K562 (cell line): ENCODE measurements around the gene LAMA4. TPM values are rescaled to one million over a fixed set of nuclear protein-coding genes. Genes with fewer than 3 reads are reported as not detected.

Source experiments
- ATAC-seq: fragments of 200-7000 bp; cut with Tn5 transposase; 3 replicates; pipeline ENCODE4 v1.9.1; 2020; ENCODE audit warnings: moderate library complexity
- BruUV-seq: library from RNA; stranded (reverse); fragments of 400-500 nt; replicated peaks from 2 replicates; lab custom pipeline; 2021; lab: Mats Ljungman, UMichigan
- CTCF ChIA-PET: fragments of 300-600 bp; formaldehyde crosslinking; extraction: SDS; loops from one replicate; lab custom pipeline; 2021; ENCODE audit warnings: low intra/inter-chr PET ratio; lab: Yijun Ruan, JAX
- POLR2A ChIA-PET: fragments of 300-600, 350-650 bp; sonication (Branson Sonifier 250); formaldehyde crosslinking; extraction: SDS; loops from one replicate; lab custom pipeline; 2021; ENCODE audit warnings: antibody characterized with exemption, inconsistent platforms; lab: Yijun Ruan, JAX
- DNase-seq, 4 experiments: peaks; one replicate each; pipeline versions ENCODE4 v3.0.0 to v3.0.0-alpha.2; 2011 to 2018; ENCODE audit warnings: low spot score in 3 of 4, mixed read lengths in 3 of 4; ENCODE audit errors: extremely low read depth in 1 of 4
- FAIRE-seq: peaks from 2 replicates; lab custom pipeline; 2011; peaks lifted over from hg19 to GRCh38; lab: Jason Lieb, UNC
- H2AFZ ChIP-seq: 2 replicates; pipeline ENCODE4 v1.6.0; 2011; ENCODE audit warnings: low read depth, low read length, control low read depth, inconsistent platforms
- H3K27ac ChIP-seq: fragments of 200-600 bp; 3 replicates; pipeline ENCODE4 v1.8.0; 2011; ENCODE audit warnings: low read depth, mild to moderate bottlenecking, control low read depth, inconsistent platforms, low read length, moderate library complexity, mixed read lengths; ENCODE audit errors: extremely low read depth
- H3K27me3 ChIP-seq, 2 experiments: fragments of 300-600 bp in 1 of 2; 2 replicates in 1 of 2; 3 replicates in 1 of 2; pipeline versions ENCODE4 v1.6.0 to v1.8.0; 2011; ENCODE audit warnings: inconsistent platforms in 2 of 2, low read length in 2 of 2, mild to moderate bottlenecking in 1 of 2, mixed read lengths in 1 of 2, moderate library complexity in 1 of 2; ENCODE audit not compliant: control insufficient read depth in 2 of 2, insufficient read depth in 2 of 2
- H3K36me3 ChIP-seq: fragments of 300-600 bp; 3 replicates; pipeline ENCODE4 v1.8.0; 2011; ENCODE audit warnings: mild to moderate bottlenecking, low read length, inconsistent platforms; ENCODE audit not compliant: control insufficient read depth, insufficient read depth
- H3K4me1 ChIP-seq, 2 experiments: fragments of 200-600 bp in 1 of 2; replicated peaks in 1 of 2; 2 replicates in 1 of 2; 3 replicates in 1 of 2; pipeline versions ENCODE4 v1.5.1 to v1.8.0; 2011; ENCODE audit warnings: inconsistent platforms in 2 of 2, low read length in 2 of 2, mild to moderate bottlenecking in 1 of 2, mixed read lengths in 1 of 2, moderate library complexity in 1 of 2; ENCODE audit not compliant: control insufficient read depth in 2 of 2, insufficient read depth in 2 of 2
- H3K4me2 ChIP-seq: 2 replicates; pipeline ENCODE4 v1.6.1; 2011; ENCODE audit warnings: low read length, control low read depth, inconsistent platforms, mixed read lengths; ENCODE audit not compliant: insufficient read depth
- H3K4me3 ChIP-seq: fragments of 200-600 bp; sonication (generic), shearing (Covaris generic); 2 replicates; pipeline ENCODE4 v1.5.1; 2016; ENCODE audit warnings: control low read depth, inconsistent platforms
- H3K79me2 ChIP-seq: fragments of 200-600 bp; 3 replicates; pipeline ENCODE4 v1.8.0; 2011; ENCODE audit warnings: low read length, inconsistent platforms; ENCODE audit not compliant: control insufficient read depth, insufficient read depth
- H3K9ac ChIP-seq, 2 experiments: 2 replicates each; pipeline versions ENCODE4 v1.6.0 to v1.6.1; 2011; ENCODE audit warnings: low read depth in 2 of 2, low read length in 2 of 2, control low read depth in 1 of 2, inconsistent platforms in 1 of 2, mild to moderate bottlenecking in 1 of 2, mixed read lengths in 1 of 2; ENCODE audit not compliant: insufficient read depth in 1 of 2
- H3K9me1 ChIP-seq: one replicate; pipeline ENCODE4 v1.6.0; 2011; ENCODE audit warnings: inconsistent platforms, mild to moderate bottlenecking, low read length, moderate library complexity; ENCODE audit not compliant: control insufficient read depth, insufficient read depth
- H3K9me3 ChIP-seq: replicated peaks from 2 replicates; pipeline ENCODE4 v1.5.1; 2011; ENCODE audit warnings: low read depth, low read length, inconsistent platforms; ENCODE audit not compliant: control insufficient read depth, insufficient read depth
- H4K20me1 ChIP-seq: replicated peaks from 2 replicates; pipeline ENCODE4 v1.6.1; 2011; ENCODE audit warnings: low read length, inconsistent platforms, mixed read lengths; ENCODE audit not compliant: control insufficient read depth, insufficient read depth
- ATF7 ChIP-seq: fragments of 450-650 bp; IDR thresholded peaks from 2 replicates; pipeline ENCODE4 v1.7.1; 2014; ENCODE audit warnings: mild to moderate bottlenecking, moderate library complexity
- CREBBP ChIP-seq: IDR thresholded peaks from one replicate; pipeline ENCODE4 v1.6.1; 2012; ENCODE audit warnings: low read depth, mild to moderate bottlenecking, control low read depth, inconsistent platforms, low read length
- DDX20 ChIP-seq: fragments of 450-650 bp; IDR thresholded peaks from 2 replicates; pipeline ENCODE4 v1.6.1; 2016; ENCODE audit warnings: missing genetic modification characterization, low read depth, mild to moderate bottlenecking, missing compliant biosample characterization, moderate library complexity
- DEAF1 ChIP-seq: fragments of 450-650 bp; formaldehyde crosslinking; IDR thresholded peaks from 2 replicates; pipeline ENCODE4 v1.4.0; 2020; ENCODE audit warnings: mild to moderate bottlenecking, moderate library complexity
- EWSR1 ChIP-seq: fragments of 450-650 bp; IDR thresholded peaks from 2 replicates; pipeline ENCODE4 v1.6.1; 2018; ENCODE audit warnings: borderline replicate concordance, mild to moderate bottlenecking, low read depth, moderate library complexity; ENCODE audit not compliant: partially characterized antibody
- FIP1L1 ChIP-seq: fragments of 200-400 bp; formaldehyde crosslinking; IDR thresholded peaks from 2 replicates; pipeline ENCODE4 v1.6.1; 2018; ENCODE audit warnings: mild to moderate bottlenecking, low read depth, low read length; ENCODE audit not compliant: poor library complexity, severe bottlenecking
- HNRNPL ChIP-seq: fragments of 200-400 bp; formaldehyde crosslinking; IDR thresholded peaks from 2 replicates; pipeline ENCODE4 v1.6.1; 2017; ENCODE audit warnings: low read depth, mild to moderate bottlenecking, low read length
- TFAP4 ChIP-seq: sonication (generic); formaldehyde crosslinking; IDR thresholded peaks from 2 replicates; pipeline ENCODE4 v1.8.0; 2022; ENCODE audit warnings: missing genetic modification reagents, mild to moderate bottlenecking, moderate library complexity, borderline replicate concordance
- ZBTB12 ChIP-seq: fragments of 250-450 bp; sonication (Bioruptor Pico); IDR thresholded peaks from 2 replicates; pipeline ENCODE4 v1.4.0; 2020
- WGBS: fragments of 100-300 bp; shearing (Covaris generic); methylation state at CpG from one replicate; pipeline ENCODE4 v1.1.6; 2016; ENCODE audit warnings: low coverage, mixed read lengths; ENCODE audit not compliant: insufficient coverage; ENCODE audit errors: missing lambda C conversion rate; 5-methylcytosine and 5-hydroxymethylcytosine counted together
- in situ Hi-C: fragments of 300-500 bp; cut with MboI; formaldehyde crosslinking; loops from 4 replicates; pipeline ENCODE4 v1.15.0; 2018; ENCODE audit warnings: inconsistent platforms, mixed read lengths
- intact Hi-C: fragments of 100-400 bp; cut with micrococcal nuclease; formaldehyde crosslinking; loops from 2 replicates; pipeline ENCODE4 v1.14.2; 2022
- polyA plus RNA-seq, 8 experiments: library from polyadenylated mRNA; depleted of rRNA in 4 of 8; stranded (reverse) in 5 of 8; unstranded in 3 of 8; fragments of >200 nt; fragmentation: Nextera tagmentation in 2 of 8; fragmentation: Illumina TruSeq in 1 of 8; extraction: Ambion mirVana in 2 of 8; extraction: Trizol in 1 of 8; gene quantifications; 2 replicates each; pipeline versions ENCODE4 v1.2.1 to v1.2.3, GENCODE V29; 2011 to 2014; ENCODE audit warnings: inconsistent platforms in 1 of 8, missing spikeins in 1 of 8
- total RNA-seq, 7 experiments: library from RNA; depleted of rRNA in 6 of 7; stranded (reverse); fragments of >200 nt in 6 of 7; fragmentation: Illumina TruSeq in 2 of 7; extraction: Trizol in 2 of 7; gene quantifications; 2 replicates each; pipeline versions ENCODE4 v1.2.1 to v1.2.3, GENCODE V29; 2011 to 2021; ENCODE audit warnings: low replicate concordance in 1 of 7

Gene LAMA4
- total and polyA plus RNA-seq, 9 of the 15 experiments (the other 6 are each of a cell fraction or from before 2014, with no cell fraction given), result 0.05 to 2.9 (median 0.51) TPM

- CTCF ChIA-PET, result no interaction called here
- H3K79me2 ChIP-seq, result no peaks in the 10 kb centered on the region
- in situ Hi-C loops, result no loop called here
- DNase-seq, result no peak
- H4K20me1 ChIP-seq, result no peaks in the 10 kb centered on the region
- no peak overlapping the region for H3K9ac ChIP-seq
- no peak for TF ChIP-seq EWSR1
- no peak for TF ChIP-seq ATF7
- no peak for TF ChIP-seq FIP1L1
- TF ChIP-seq TFAP4 (CRISPR knock-in tag), result no peak
- no peak for TF ChIP-seq DDX20 (tag)
- TF ChIP-seq ZBTB12, result no peak
- no peak for TF ChIP-seq HNRNPL
- no peak for TF ChIP-seq CREBBP
- TF ChIP-seq DEAF1 (CRISPR knock-in tag), result no peak
- intact Hi-C loops, result no loop called here
- FAIRE-seq, result no peak
- H2AFZ ChIP-seq, result no peak overlapping the region
- POLR2A ChIA-PET, result no interaction called here
- WGBS, result 0% methylated on average over 5 of the region's 5 CpGs
- no peaks in the 10 kb centered on the region for H3K4me1 ChIP-seq
- no TSS peak for BruUV-seq
- H3K4me3 ChIP-seq, result no peak overlapping the region
- no peak overlapping the region for H3K27ac ChIP-seq
- no peaks in the 10 kb centered on the region for H3K9me1 ChIP-seq
- H3K36me3 ChIP-seq, result no peaks in the 10 kb centered on the region
- no peaks in the 10 kb centered on the region for H3K9me3 ChIP-seq
- H3K27me3 ChIP-seq, result no peaks in the 10 kb centered on the region
- no peak overlapping the region for H3K4me2 ChIP-seq
- no peak for ATAC-seq
Measured at GRCh38 chr6:112205427-112206109, 48.8 kb downstream of the LAMA4 start.
